Measurements from ENCODE around the gene EHMT1. TPM values are rescaled to one million over a fixed set of nuclear protein-coding genes. Genes with fewer than 3 reads are reported as not detected.
A peak's percentile ranks its signal among the peaks of the same experiment; 100 is the strongest.
"Not testable (repeated sequence)": the region's sequence is repeated elsewhere in the genome, so short reads cannot be mapped to it uniquely, and the experiment has no call there.

Gene EHMT1
- total RNA-seq, 1 experiment from 2014 or later, result 46.0 TPM

GRCh38 chr9:137738182-137738696 is 119.4 kb downstream of the EHMT1 start:
- DNase-seq (ENCODE audit: low read depth); in situ Hi-C loops (cut with HindIII; ENCODE audit: low pct_unique_long_range_greater_than_20kb, low sequenced_read_pairs): not testable (repeated sequence)

- no peak for DNase-seq (ENCODE audit: low read depth)
- in situ Hi-C loops (cut with HindIII; ENCODE audit: low pct_unique_long_range_greater_than_20kb, low sequenced_read_pairs), result no loop called here
These were observed 119.9 kb downstream of the EHMT1 start for GRCh38 chr9:137738703-137739102.

- no peak for DNase-seq (ENCODE audit: low read depth)
- in situ Hi-C loops (cut with HindIII; ENCODE audit: low pct_unique_long_range_greater_than_20kb, low sequenced_read_pairs), result no loop called here
These were observed 120.8 kb downstream of the EHMT1 start for GRCh38 chr9:137739371-137740309.

- no peak for DNase-seq (ENCODE audit: low read depth)
These were observed 121.5 kb downstream of the EHMT1 start for GRCh38 chr9:137740312-137740711.

GRCh38 chr9:137741330-137741729 is 122.5 kb downstream of the EHMT1 start:
- in situ Hi-C loops (cut with HindIII; ENCODE audit: low pct_unique_long_range_greater_than_20kb, low sequenced_read_pairs), result no loop called here
- DNase-seq (ENCODE audit: low read depth), result no peak

More at GRCh38 chr9:137740312-137740711, 121.5 kb downstream of the EHMT1 start:
- in situ Hi-C loops (cut with HindIII; ENCODE audit: low pct_unique_long_range_greater_than_20kb, low sequenced_read_pairs), result no loop called here

GRCh38 chr9:137742698-137743097 is 123.9 kb downstream of the EHMT1 start:
- in situ Hi-C loops (cut with HindIII; ENCODE audit: low pct_unique_long_range_greater_than_20kb, low sequenced_read_pairs), result no loop called here
- DNase-seq (ENCODE audit: low read depth), result no peak

- no peak for DNase-seq (ENCODE audit: low read depth)
- in situ Hi-C loops (cut with HindIII; ENCODE audit: low pct_unique_long_range_greater_than_20kb, low sequenced_read_pairs), result no loop called here
These were observed 124.9 kb downstream of the EHMT1 start for GRCh38 chr9:137743695-137744094.

GRCh38 chr9:137744632-137745183 is 125.9 kb downstream of the EHMT1 start:
- DNase-seq (ENCODE audit: low read depth), result no peak
- in situ Hi-C loops (cut with HindIII; ENCODE audit: low pct_unique_long_range_greater_than_20kb, low sequenced_read_pairs), result no loop called here

GRCh38 chr9:137745541-137745991 is 126.8 kb downstream of the EHMT1 start:
- in situ Hi-C loops (cut with HindIII; ENCODE audit: low pct_unique_long_range_greater_than_20kb, low sequenced_read_pairs), result no loop called here
- peak; percentile 78 for DNase-seq (ENCODE audit: low read depth)

- in situ Hi-C loops (cut with HindIII; ENCODE audit: low pct_unique_long_range_greater_than_20kb, low sequenced_read_pairs), result no loop called here
- DNase-seq (ENCODE audit: low read depth), result no peak
These were observed 129.5 kb downstream of the EHMT1 start for GRCh38 chr9:137748311-137748710.

GRCh38 chr9:137748741-137749140 is 129.9 kb downstream of the EHMT1 start:
- in situ Hi-C loops (cut with HindIII; ENCODE audit: low pct_unique_long_range_greater_than_20kb, low sequenced_read_pairs), result no loop called here

GRCh38 chr9:137749511-137749910 is 130.7 kb downstream of the EHMT1 start:
- no peak for DNase-seq (ENCODE audit: low read depth)
- in situ Hi-C loops (cut with HindIII; ENCODE audit: low pct_unique_long_range_greater_than_20kb, low sequenced_read_pairs), result no loop called here

More at GRCh38 chr9:137748741-137749140, 129.9 kb downstream of the EHMT1 start:
- no peak for DNase-seq (ENCODE audit: low read depth)

- DNase-seq (ENCODE audit: low read depth), result no peak
- in situ Hi-C loops (cut with HindIII; ENCODE audit: low pct_unique_long_range_greater_than_20kb, low sequenced_read_pairs), result no loop called here
These were observed 131.2 kb downstream of the EHMT1 start for GRCh38 chr9:137750007-137750406.

- DNase-seq (ENCODE audit: low read depth), result no peak
- in situ Hi-C loops (cut with HindIII; ENCODE audit: low pct_unique_long_range_greater_than_20kb, low sequenced_read_pairs), result no loop called here
These were observed 131.8 kb downstream of the EHMT1 start for GRCh38 chr9:137750566-137750965.

GRCh38 chr9:137751616-137752015 is 132.8 kb downstream of the EHMT1 start:
- in situ Hi-C loops (cut with HindIII; ENCODE audit: low pct_unique_long_range_greater_than_20kb, low sequenced_read_pairs), result no loop called here
- no peak for DNase-seq (ENCODE audit: low read depth)

GRCh38 chr9:137752426-137752825 is 133.6 kb downstream of the EHMT1 start:
- DNase-seq (ENCODE audit: low read depth), result no peak
- in situ Hi-C loops (cut with HindIII; ENCODE audit: low pct_unique_long_range_greater_than_20kb, low sequenced_read_pairs), result no loop called here

GRCh38 chr9:137753192-137753765 is 134.5 kb downstream of the EHMT1 start:
- in situ Hi-C loops (cut with HindIII; ENCODE audit: low pct_unique_long_range_greater_than_20kb, low sequenced_read_pairs), result no loop called here
- DNase-seq (ENCODE audit: low read depth), result no peak

GRCh38 chr9:137755261-137755927 is 136.6 kb downstream of the EHMT1 start:
- DNase-seq (ENCODE audit: low read depth), result no peak
- in situ Hi-C loops (cut with HindIII; ENCODE audit: low pct_unique_long_range_greater_than_20kb, low sequenced_read_pairs), result no loop called here
